ENCODE measurements around the gene DDX31. TPM values are rescaled to one million over a fixed set of nuclear protein-coding genes. Genes with fewer than 3 reads are reported as not detected.

DDX31 gene
- total and polyA plus RNA-seq, 9 of the 15 experiments (the other 6 are each of a cell fraction or from before 2014, with no cell fraction given): 11.9 to 24.6 (median 22.2) TPM

GRCh38 chr9:132622159-132622558 lies 47.6 kb downstream of the DDX31 start:
- H2AFZ ChIP-seq (ENCODE audit: low read depth, low read length): no peak overlapping the region
- no peak overlapping the region for H3K4me3 ChIP-seq
- H3K9me3 ChIP-seq (replicated peaks; ENCODE audit: control insufficient read depth, insufficient read depth, low read depth, low read length): no peaks in the 10 kb centered on the region
- no peak overlapping the region for H3K4me2 ChIP-seq (ENCODE audit: insufficient read depth, low read length)
- no peaks in the 10 kb centered on the region for H3K79me2 ChIP-seq (ENCODE audit: control insufficient read depth, insufficient read depth, low read length)
- H4K20me1 ChIP-seq (replicated peaks; ENCODE audit: control insufficient read depth, insufficient read depth, low read length): no peaks in the 10 kb centered on the region
- H3K27ac ChIP-seq (ENCODE audit: extremely low read depth, low read depth, low read length): no peak overlapping the region
- H3K36me3 ChIP-seq (ENCODE audit: control insufficient read depth, insufficient read depth, low read length): peaks cover 74% of the 10 kb centered on the region
- H3K27me3 ChIP-seq (ENCODE audit: control insufficient read depth in 2 of 2, insufficient read depth in 2 of 2, low read length in 2 of 2): no peaks in the 10 kb centered on the region
- intact Hi-C loops (cut with micrococcal nuclease) (no loop called here), in situ Hi-C loops (cut with MboI) (no loop called here)
- 77% methylated on average over 5 of the region's 5 CpGs for WGBS (ENCODE audit: insufficient coverage, low coverage, missing lambda C conversion rate)
- CTCF ChIA-PET (ENCODE audit: low intra/inter-chr PET ratio): no interaction called here
- ATAC-seq (no peak), DNase-seq (ENCODE audit: extremely low read depth in 1 of 4, low spot score in 3 of 4) (peak in 1 of 4 experiments; percentile 11), FAIRE-seq (no peak)
- POLR2A ChIA-PET: interaction anchor here (0.7 to 1.0 kb wide), 2 partner anchors 15 to 45 kb away, joined by 3 read pairs; no protein-coding TSS in a partner anchor
- no peak overlapping the region for H3K9ac ChIP-seq (ENCODE audit: insufficient read depth in 1 of 2, low read depth in 2 of 2, low read length in 2 of 2)
- no TSS peak for BruUV-seq (replicated peaks)
- H3K9me1 ChIP-seq (ENCODE audit: control insufficient read depth, insufficient read depth, low read length): no peaks in the 10 kb centered on the region
- H3K4me1 ChIP-seq (replicated peaks in 1 of 2; ENCODE audit: control insufficient read depth in 2 of 2, insufficient read depth in 2 of 2, low read length in 2 of 2): no peaks in the 10 kb centered on the region
- TF ChIP-seq CBFA2T3 (IDR thresholded peaks at IDR 0.05) (peak; percentile 34; the same call in 1 of the 2 replicates), NFIC (IDR thresholded peaks at IDR 0.05) (peak; percentile 47; the same call in 1 of the 2 replicates), ELF2 (CRISPR knock-in tag; IDR thresholded peaks at IDR 0.05) (no peak), MNT (conservative IDR thresholded peaks at IDR 0.05) (no peak)

- Histone ChIP-seq H3K27ac (ENCODE audit: extremely low read depth, low read depth, low read length) (no peak overlapping the region; the same call in 2 of the 3 replicates), H2AFZ (ENCODE audit: low read depth, low read length) (no peak overlapping the region), H3K79me2 (ENCODE audit: control insufficient read depth, insufficient read depth, low read length) (no peaks in the 10 kb centered on the region), H3K9me3 (replicated peaks; ENCODE audit: control insufficient read depth, insufficient read depth, low read depth, low read length) (no peaks in the 10 kb centered on the region), H3K27me3 (ENCODE audit: control insufficient read depth in 2 of 2, insufficient read depth in 2 of 2, low read length in 2 of 2) (no peaks in the 10 kb centered on the region), H3K9ac (ENCODE audit: insufficient read depth in 1 of 2, low read depth in 2 of 2, low read length in 2 of 2) (no peak overlapping the region), H3K36me3 (ENCODE audit: control insufficient read depth, insufficient read depth, low read length) (peaks cover 86% of the 10 kb centered on the region), H4K20me1 (replicated peaks; ENCODE audit: control insufficient read depth, insufficient read depth, low read length) (no peaks in the 10 kb centered on the region), H3K4me1 (replicated peaks in 1 of 2; ENCODE audit: control insufficient read depth in 2 of 2, insufficient read depth in 2 of 2, low read length in 2 of 2) (no peaks in the 10 kb centered on the region), H3K9me1 (ENCODE audit: control insufficient read depth, insufficient read depth, low read length) (no peaks in the 10 kb centered on the region), H3K4me3 (no peak overlapping the region), H3K4me2 (ENCODE audit: insufficient read depth, low read length) (no peak overlapping the region)
- ChIA-PET CTCF (ENCODE audit: low intra/inter-chr PET ratio) (no interaction called here), POLR2A (interaction anchor here (0.6 kb wide), 1 partner anchor 185 kb away, joined by 3 read pairs; no protein-coding TSS in a partner anchor)
- intact Hi-C loops (cut with micrococcal nuclease): no loop called here
- no TSS peak for BruUV-seq (replicated peaks)
- in situ Hi-C loops (cut with MboI): no loop called here
- FAIRE-seq: no peak
- 94% methylated on average over 4 of the region's 5 CpGs for WGBS (ENCODE audit: insufficient coverage, low coverage, missing lambda C conversion rate)
- DNase-seq (ENCODE audit: extremely low read depth in 1 of 4, low spot score in 3 of 4): no peak
- ATAC-seq: no peak
- TF ChIP-seq NFRKB (IDR thresholded peaks at IDR 0.05; ENCODE audit: low read depth) (no peak), MAFF (IDR thresholded peaks at IDR 0.05; ENCODE audit: low read length) (peak; percentile 78), POU5F1 (IDR thresholded peaks at IDR 0.05; ENCODE audit: borderline replicate concordance, low read depth, low read length, partially characterized antibody) (no peak), SP2 (IDR thresholded peaks at IDR 0.05; ENCODE audit: extremely low read depth, low read depth, low read length, poor library complexity, severe bottlenecking) (no peak), MAFK (IDR thresholded peaks at IDR 0.05; ENCODE audit: low read length) (peak; percentile 61), ZKSCAN8 (CRISPR knock-in tag; IDR thresholded peaks at IDR 0.05) (no peak), ZNF253 (CRISPR knock-in tag; conservative IDR thresholded peaks at IDR 0.05) (no peak), AFF4 (CRISPR knock-in tag; IDR thresholded peaks at IDR 0.05) (no peak)
Observed at GRCh38 chr9:132616725-132617124, 53.1 kb downstream of the DDX31 start.
